GM12801 (cell line): ENCODE data around the gene CHCHD3.

Source experiments
- TF ChIP-seq, protein P1 (sequence below): IDR thresholded peaks from one replicate; pipeline ENCODE4 v1.5.1; 2011; ENCODE audit warnings: control low read depth; ENCODE audit not compliant: insufficient read length; ENCODE audit errors: extremely low read depth

The CHCHD3 gene

DNA sequence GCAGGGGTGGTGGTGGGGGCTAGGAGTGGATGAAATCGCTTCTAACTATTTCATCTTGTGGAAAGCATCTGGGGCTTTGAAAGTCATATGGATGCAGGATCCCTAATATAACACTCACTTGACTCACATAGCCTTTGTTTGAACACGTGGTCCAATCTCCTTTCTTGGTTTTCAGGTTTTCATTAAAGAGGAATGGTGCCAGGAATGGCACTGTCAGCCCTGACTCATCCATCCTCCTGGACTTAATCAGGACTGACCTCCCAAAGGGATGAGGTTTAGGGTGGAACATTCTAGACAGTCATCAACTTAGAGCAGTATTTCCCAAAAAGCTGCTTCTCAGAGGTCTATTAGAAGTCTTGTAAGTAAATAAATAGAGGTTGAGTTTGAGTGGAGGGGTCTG, 343.6 kb downstream of the CHCHD3 start:
- TF ChIP-seq, protein P1, sequence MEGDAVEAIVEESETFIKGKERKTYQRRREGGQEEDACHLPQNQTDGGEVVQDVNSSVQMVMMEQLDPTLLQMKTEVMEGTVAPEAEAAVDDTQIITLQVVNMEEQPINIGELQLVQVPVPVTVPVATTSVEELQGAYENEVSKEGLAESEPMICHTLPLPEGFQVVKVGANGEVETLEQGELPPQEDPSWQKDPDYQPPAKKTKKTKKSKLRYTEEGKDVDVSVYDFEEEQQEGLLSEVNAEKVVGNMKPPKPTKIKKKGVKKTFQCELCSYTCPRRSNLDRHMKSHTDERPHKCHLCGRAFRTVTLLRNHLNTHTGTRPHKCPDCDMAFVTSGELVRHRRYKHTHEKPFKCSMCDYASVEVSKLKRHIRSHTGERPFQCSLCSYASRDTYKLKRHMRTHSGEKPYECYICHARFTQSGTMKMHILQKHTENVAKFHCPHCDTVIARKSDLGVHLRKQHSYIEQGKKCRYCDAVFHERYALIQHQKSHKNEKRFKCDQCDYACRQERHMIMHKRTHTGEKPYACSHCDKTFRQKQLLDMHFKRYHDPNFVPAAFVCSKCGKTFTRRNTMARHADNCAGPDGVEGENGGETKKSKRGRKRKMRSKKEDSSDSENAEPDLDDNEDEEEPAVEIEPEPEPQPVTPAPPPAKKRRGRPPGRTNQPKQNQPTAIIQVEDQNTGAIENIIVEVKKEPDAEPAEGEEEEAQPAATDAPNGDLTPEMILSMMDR: no peak

DNA sequence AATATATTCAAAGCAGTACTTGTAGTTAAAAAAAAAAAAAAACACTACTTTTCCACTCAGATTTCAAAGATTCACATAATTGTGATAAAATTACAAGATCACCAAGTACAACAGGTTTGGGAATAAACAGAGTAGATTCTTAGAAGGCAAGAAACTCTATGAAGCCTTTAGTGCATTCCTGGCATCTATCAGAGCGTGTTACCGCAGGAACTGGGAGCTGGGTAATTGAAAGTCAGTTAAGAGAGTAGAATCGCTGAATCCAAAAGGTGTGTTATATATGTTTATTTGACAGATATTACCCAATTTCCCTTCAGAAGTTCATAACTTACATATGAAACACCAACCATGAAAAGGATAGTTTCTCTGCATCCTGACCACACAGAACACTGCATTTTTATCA, 346.4 kb downstream of the CHCHD3 start:
- TF ChIP-seq, protein P1: no peak
